ENCODE results near the gene SOX30.

SOX30 gene

DNA sequence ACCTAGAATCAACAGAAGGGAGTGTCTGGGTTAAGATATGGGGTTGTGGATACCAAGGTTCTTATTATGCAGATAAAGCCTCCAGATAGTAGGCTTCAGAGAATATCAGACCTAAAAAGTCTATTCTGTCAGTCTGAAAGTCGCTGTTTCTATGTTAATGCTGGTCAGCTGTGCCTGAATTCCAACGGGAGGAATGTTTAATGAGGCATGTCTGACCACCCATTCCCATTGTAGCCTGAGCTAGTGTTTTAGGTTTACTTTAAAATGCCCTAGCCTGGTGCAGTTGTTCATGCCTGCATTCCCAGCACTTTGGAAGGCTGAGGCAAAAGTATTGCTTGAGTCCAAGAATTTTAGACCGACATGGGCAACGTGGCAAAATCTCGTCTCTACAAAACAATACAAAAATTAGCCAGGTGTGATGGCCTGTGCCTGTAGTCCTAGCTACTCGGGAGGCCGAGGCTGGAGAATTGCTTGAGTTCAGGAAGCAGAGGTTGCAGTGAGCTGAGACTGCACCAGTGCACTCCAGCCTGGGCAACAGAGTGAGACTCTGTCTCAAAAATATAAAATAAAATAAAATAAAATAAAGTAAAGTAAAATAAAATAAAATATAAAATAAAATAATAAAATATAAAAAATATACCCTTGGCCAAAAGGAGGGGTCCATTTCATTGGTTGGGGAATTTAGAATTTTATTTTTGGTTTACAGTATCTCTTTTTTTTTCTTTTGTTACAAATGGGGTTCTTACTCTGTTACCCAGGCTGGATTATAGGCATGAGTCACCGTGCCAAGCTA, 7.8 kb upstream of the SOX30 start:
- no peak for DNase-seq (ENCODE audit: low read depth in 2 of 2)

- DNase-seq (ENCODE audit: low read depth in 2 of 2): no peak
Measured at GRCh38 chr5:157658893-157659292, 6.7 kb upstream of the SOX30 start.

DNA sequence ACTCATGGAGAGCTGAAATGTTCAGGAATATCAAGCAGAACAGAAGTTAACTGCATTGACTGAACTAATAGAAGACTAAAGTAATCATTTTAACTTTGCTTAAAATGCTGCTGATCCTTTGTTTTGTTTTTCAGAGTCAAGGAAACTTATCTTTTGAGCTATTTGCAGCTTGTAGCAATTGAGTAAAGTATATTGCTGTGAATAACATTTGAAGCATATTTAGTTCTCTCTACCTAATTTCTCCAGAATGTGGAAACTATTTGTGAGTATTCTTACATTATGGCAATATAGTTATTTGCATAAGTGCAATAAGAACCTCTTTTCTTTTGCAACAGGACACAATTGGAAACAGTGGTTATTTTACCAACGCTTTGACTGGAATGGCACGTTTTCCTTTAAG, 5.3 kb upstream of the SOX30 start:
- no peak for DNase-seq (ENCODE audit: low read depth in 2 of 2)

DNA sequence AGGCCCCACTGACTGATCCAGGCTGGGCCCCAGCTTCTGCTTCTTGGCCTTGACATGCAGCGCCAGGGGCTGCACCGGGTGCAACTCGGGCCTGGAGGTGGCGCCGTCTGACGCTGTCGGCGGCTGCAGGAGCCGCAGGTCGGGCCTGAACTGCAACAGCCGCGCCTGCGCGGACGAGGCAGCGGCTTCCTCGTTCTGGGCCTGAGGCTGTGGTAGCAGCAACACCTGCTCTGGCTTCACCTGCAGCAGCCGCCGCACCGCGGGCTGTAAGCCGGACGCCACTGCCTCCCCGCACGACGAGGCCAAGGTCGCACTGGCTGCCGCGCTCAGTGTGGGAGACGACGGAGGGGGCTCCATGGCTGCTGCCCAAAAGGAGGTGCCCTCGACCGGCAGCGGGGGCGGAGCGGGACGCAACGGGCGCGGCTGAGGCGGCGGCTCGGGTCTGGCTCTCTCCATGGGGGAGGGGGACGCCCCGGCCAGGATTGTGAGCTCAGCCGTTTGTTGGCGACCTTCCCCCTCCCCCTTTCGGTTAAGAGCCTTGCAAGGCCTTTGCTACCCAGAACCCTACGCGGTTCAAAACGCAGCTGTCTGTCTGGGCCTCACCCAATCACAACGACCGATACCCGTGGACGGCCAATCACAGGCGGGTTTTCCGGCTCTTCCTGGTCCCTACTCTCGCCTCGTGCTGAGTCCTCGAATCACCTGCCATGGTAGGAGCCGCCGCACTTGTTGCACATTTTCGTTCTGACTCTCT, 438 bp downstream of the SOX30 start:
- DNase-seq (ENCODE audit: low read depth in 2 of 2): peak; percentile 46 to 53

- no peak for DNase-seq (ENCODE audit: low read depth in 2 of 2)
Measured at GRCh38 chr5:157650991-157651611, 1.1 kb downstream of the SOX30 start.

DNA sequence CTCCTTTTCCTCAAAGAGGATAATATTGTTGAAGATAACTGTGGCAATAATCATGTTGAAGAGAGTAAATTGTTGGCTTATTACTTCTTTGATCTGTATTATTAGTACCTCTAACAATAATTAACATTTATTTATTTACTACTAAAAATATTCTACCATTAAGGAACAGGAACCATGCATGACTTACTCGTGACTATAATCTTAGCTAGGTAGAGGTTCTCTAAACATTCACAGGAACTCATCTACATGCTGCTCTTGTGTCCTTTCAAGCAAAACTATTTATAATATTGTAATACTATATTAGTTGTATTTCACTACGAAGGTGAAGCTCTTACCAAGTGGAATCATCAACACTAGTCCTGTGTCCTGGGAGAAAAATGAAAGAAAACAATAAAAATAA, 3.1 kb downstream of the SOX30 start:
- DNase-seq (ENCODE audit: low read depth in 2 of 2): no peak

DNA sequence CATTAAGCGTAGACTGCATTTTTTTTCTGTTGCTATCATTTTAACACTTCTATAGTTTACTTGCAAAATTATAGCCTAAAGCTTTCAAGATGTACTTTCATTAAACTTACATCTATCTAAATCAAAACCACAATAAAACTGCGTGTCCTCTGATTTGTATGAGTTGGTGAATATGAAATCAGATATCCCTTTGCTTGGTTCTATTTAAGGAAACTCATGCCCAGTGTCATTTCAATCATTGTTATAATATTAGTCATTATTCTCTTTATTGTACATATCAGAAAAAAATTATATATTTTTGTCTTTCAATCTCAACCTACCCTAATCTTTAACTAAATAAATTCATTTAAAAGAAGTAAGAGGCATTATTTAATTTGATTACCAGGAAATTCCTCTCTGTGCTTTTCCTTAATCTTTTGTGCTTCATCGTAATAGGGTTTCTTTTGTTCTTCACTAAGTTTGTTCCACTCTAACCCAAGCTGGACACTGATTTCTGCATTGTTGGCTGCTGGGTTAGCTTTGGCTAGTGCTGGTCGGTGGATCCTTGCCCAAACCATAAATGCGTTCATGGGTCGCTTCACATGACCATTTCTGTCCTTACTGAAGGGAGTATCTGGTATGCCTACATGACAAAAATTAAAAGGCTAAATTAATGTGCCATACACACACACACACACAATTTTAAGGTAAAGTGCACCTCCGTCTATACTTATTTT, 3.8 kb downstream of the SOX30 start:
- no peak for DNase-seq (ENCODE audit: low read depth in 2 of 2)

GRCh38 chr5:157640406-157641066, 11.7 kb downstream of the SOX30 start:
- DNase-seq (ENCODE audit: low read depth in 2 of 2): no peak

- no peak for DNase-seq (ENCODE audit: low read depth in 2 of 2)
Measured at GRCh38 chr5:157630341-157630740, 21.9 kb downstream of the SOX30 start.

- DNase-seq (ENCODE audit: low read depth in 2 of 2): no peak
Measured at GRCh38 chr5:157626831-157627230, 25.4 kb downstream of the SOX30 start.

DNA sequence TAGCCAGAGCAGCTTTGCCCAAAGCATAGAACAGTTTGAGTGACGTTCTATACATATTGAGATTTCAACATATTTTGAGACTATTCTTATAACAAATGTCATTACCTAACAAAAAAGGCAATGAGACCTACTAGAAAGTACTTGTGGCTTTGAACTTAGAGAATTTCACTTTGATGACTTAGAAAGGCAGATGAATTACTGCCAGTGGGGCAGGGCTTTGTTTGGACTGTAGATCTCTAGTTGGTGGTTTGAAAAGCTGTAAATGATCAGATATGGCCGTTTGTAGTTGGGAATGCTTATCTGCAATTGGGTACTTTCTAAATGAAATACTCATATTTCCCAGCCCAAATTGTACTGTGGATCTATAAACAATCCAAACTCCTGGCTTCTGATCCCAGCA, 28.1 kb downstream of the SOX30 start:
- DNase-seq (ENCODE audit: low read depth in 2 of 2): no peak

DNA sequence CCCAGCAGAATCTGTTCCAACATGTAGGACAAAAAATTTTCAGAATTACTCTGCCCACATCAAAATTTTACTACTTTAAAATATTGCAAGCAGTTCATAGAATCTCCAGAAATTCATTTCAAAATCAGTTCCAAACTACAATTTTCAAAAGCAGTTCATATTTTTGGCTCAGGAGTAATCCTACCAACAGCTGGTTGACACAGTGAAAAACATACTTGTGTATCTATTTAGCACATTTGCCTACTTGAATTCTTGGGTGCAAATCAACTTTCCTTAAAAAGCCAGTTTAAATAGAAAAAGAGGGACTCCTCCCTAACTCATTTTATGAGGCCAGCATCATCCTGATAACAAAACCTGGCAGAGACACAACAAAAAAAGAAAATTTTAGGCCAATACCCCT, 31.5 kb downstream of the SOX30 start:
- DNase-seq (ENCODE audit: low read depth in 2 of 2): no peak

GRCh38 chr5:157618191-157618765, 34.0 kb downstream of the SOX30 start:
- no peak for DNase-seq (ENCODE audit: low read depth in 2 of 2)

DNA sequence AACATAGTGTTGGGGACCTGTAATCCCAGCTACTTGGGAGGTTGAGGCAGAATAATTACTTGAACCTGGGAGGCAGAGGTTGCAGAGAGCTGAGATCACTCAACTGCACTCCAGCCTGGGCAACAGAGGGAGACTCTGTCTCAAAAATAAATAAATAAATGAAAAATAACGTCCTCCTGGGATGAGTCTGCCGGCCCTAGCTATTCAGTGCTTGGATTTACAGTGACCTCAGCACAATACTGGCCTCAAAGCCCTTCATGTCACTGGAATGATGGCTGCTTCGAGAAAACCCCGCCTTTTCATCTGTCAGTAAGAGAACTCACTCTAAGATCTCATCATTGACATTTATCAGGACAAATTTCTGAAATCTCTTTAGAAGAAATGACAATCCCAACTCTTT, 35.5 kb downstream of the SOX30 start:
- DNase-seq (ENCODE audit: low read depth in 2 of 2): no peak

DNA sequence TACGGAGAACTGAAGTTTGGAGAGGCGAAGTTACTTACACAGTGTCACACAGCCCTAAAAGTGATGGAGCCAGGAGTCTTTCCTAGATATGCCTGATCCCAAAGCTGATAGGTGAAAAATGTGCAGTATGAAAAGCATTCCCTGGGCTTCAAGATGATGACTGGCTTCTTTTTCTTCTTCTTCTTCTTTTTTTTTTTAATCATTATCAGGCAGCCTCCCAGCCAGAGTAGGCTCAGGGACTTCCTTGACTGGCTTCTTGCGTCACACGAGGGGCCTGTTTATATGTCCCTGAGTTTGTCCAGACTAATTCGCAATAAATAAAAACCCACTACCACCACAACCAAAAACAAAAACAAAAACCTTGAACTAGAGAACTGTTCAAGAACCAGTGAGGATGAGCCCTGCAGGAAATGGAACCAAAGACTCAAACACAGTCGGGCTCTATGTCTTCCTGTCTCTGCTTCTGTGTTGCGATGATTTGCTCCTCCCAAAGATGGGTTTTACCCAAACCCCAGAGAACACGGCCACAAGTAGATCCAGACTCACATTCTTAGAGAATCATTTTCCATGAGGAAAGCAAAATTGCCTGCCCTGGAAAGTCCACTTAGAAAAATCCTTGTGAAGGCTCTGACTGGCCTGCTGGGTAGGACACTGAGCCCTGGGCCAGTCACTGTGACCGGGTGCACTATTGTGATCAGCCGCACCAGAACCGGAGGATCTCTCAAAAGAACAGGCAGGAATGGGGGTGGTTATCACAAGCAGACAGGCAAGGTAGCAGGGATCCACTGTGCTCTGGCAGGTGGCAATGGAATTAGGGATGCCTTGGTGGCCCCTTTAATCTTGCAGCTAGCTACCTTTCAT, 38.6 kb downstream of the SOX30 start:
- DNase-seq (ENCODE audit: low read depth in 2 of 2): no peak

DNA sequence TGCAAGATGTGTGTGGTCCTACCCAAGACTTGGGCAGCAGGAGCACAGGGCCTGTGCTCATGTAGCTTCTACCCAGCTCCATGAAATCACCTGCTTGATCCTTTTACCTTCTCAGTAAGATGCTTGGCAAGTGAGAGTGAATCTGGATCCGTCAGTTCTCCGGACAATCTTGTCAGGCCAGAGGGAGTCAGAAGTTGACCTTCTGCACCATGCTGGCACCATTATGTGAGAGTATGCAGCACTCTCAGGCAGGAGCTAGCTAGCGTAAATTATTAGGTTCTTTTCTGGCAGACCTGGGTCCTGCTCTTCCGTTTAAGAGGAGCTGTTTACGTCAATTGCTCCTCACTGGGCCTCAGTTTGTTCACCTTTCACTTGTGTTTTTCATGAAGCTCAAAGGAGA, 39.7 kb downstream of the SOX30 start:
- DNase-seq (ENCODE audit: low read depth in 2 of 2): no peak

GRCh38 chr5:157611571-157612476, 40.4 kb downstream of the SOX30 start:
- DNase-seq (ENCODE audit: low read depth in 2 of 2): no peak

GRCh38 chr5:157610990-157611389, 41.2 kb downstream of the SOX30 start:
- DNase-seq (ENCODE audit: low read depth in 2 of 2): no peak

- no peak for DNase-seq (ENCODE audit: low read depth in 2 of 2)
Measured at GRCh38 chr5:157608972-157609565, 43.2 kb downstream of the SOX30 start.

Data from stimulated activated CD8-positive, alpha-beta memory T cell treated with anti-CD3 and anti-CD28 coated beads, Interleukin-7, amount 100 ng/mL, for 1 hour (primary cell).